ENCODE data around the gene SLC8A1. TPM values are rescaled to one million over a fixed set of nuclear protein-coding genes. Genes with fewer than 3 reads are reported as not detected.

Gene SLC8A1
- total RNA-seq, 2 donors from 2014 or later, result 4.7 to 6.3 TPM

DNA sequence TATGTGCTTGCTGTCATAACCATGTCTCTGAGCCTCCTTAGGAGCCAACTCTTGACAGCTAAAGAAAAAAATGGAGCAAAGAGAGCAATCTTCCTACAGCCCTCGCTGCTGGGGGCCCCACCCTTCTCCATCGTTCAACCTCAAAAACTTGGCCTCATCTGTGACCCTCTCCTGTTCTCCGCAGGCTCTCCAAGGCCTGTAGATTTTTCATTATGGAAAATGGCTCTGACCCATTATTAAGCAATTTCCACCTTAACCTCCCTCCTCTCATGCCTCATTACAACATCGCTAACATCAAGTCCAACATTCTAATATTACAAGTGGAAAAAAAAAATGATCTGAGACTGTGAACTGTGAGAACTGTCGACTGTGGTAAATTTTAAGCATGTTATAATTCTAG lies 98.7 kb downstream of the SLC8A1 start:
- Mint-ChIP-seq H3K4me1 (no peaks in the 10 kb centered on the region), H3K27ac (no peak overlapping the region), H3K27me3 (ENCODE audit: insufficient read depth) (no peaks in the 10 kb centered on the region), H3K9me3 (no peaks in the 10 kb centered on the region), H3K36me3 (ENCODE audit: low read depth) (no peaks in the 10 kb centered on the region), H3K4me3 (no peak overlapping the region)
- H3K27ac ChIP-seq (ENCODE audit: low read depth, low read length), result no peak overlapping the region
- no peak overlapping the region for H3K4me3 ChIP-seq (ENCODE audit: low read length)
- WGBS, 2 experiments (ENCODE audit: insufficient coverage in 1 of 2, insufficient read length in 1 of 2), result 67 to 89% methylated on average over 1 to 4 of the region's 5 CpGs
- DNase-seq, result no peak
- no peaks in the 10 kb centered on the region for H3K27me3 ChIP-seq (ENCODE audit: control insufficient read depth, insufficient read depth, low read length, poor library complexity, severe bottlenecking)
- peaks cover 5% of the 10 kb centered on the region for H3K4me1 ChIP-seq (ENCODE audit: control insufficient read depth, insufficient read depth, low read length)
- TF ChIP-seq, protein P1, sequence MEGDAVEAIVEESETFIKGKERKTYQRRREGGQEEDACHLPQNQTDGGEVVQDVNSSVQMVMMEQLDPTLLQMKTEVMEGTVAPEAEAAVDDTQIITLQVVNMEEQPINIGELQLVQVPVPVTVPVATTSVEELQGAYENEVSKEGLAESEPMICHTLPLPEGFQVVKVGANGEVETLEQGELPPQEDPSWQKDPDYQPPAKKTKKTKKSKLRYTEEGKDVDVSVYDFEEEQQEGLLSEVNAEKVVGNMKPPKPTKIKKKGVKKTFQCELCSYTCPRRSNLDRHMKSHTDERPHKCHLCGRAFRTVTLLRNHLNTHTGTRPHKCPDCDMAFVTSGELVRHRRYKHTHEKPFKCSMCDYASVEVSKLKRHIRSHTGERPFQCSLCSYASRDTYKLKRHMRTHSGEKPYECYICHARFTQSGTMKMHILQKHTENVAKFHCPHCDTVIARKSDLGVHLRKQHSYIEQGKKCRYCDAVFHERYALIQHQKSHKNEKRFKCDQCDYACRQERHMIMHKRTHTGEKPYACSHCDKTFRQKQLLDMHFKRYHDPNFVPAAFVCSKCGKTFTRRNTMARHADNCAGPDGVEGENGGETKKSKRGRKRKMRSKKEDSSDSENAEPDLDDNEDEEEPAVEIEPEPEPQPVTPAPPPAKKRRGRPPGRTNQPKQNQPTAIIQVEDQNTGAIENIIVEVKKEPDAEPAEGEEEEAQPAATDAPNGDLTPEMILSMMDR (conservative IDR thresholded peaks at IDR 0.05), result no peak
- H3K9ac ChIP-seq (ENCODE audit: extremely low read depth, low read length, poor library complexity, severe bottlenecking), result no peak overlapping the region
- H3K36me3 ChIP-seq (ENCODE audit: control insufficient read depth, insufficient read depth, low read length), result no peaks in the 10 kb centered on the region
- H3K9me3 ChIP-seq (ENCODE audit: control insufficient read depth, low read length), result no peaks in the 10 kb centered on the region

DNA sequence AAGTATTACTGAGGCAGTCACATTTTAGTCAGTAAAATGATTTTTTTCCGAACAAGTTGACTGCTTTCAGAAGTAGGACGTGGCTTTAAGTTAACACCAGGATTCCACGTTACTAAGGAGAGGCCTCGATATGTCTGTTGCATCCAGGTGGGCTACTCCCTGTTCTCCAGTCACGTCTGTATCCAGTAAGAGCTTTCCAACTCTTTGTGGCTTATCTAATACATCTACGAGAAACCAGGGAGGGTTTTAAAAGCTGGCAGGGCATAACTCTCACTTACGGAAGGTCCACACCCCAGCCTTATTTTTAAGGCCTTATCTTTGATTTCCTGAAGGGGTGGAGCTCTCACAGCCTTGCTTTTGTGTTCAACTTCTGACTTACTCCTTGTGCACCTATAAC lies 99.2 kb downstream of the SLC8A1 start:
- no peak overlapping the region for H3K4me3 Mint-ChIP-seq
- no peaks in the 10 kb centered on the region for H3K4me1 Mint-ChIP-seq
- no peaks in the 10 kb centered on the region for H3K36me3 Mint-ChIP-seq (ENCODE audit: low read depth)
- DNase-seq, result no peak
- H3K9ac ChIP-seq (ENCODE audit: extremely low read depth, low read length, poor library complexity, severe bottlenecking), result no peak overlapping the region
- H3K27ac Mint-ChIP-seq, result no peak overlapping the region
- no peaks in the 10 kb centered on the region for H3K9me3 ChIP-seq (ENCODE audit: control insufficient read depth, low read length)
- H3K27ac ChIP-seq (ENCODE audit: low read depth, low read length), result no peak overlapping the region
- no peaks in the 10 kb centered on the region for H3K9me3 Mint-ChIP-seq
- 91 to 96% methylated on average over 5 to 7 of the region's 7 CpGs for WGBS, 2 experiments (ENCODE audit: insufficient coverage in 1 of 2, insufficient read length in 1 of 2)
- H3K4me1 ChIP-seq (ENCODE audit: control insufficient read depth, insufficient read depth, low read length), result peaks cover 5% of the 10 kb centered on the region
- no peaks in the 10 kb centered on the region for H3K36me3 ChIP-seq (ENCODE audit: control insufficient read depth, insufficient read depth, low read length)
- TF ChIP-seq, protein P1 (conservative IDR thresholded peaks at IDR 0.05), result no peak
- no peak overlapping the region for H3K4me3 ChIP-seq (ENCODE audit: low read length)
- H3K27me3 ChIP-seq (ENCODE audit: control insufficient read depth, insufficient read depth, low read length, poor library complexity, severe bottlenecking), result no peaks in the 10 kb centered on the region
- H3K27me3 Mint-ChIP-seq (ENCODE audit: insufficient read depth), result no peaks in the 10 kb centered on the region

DNA sequence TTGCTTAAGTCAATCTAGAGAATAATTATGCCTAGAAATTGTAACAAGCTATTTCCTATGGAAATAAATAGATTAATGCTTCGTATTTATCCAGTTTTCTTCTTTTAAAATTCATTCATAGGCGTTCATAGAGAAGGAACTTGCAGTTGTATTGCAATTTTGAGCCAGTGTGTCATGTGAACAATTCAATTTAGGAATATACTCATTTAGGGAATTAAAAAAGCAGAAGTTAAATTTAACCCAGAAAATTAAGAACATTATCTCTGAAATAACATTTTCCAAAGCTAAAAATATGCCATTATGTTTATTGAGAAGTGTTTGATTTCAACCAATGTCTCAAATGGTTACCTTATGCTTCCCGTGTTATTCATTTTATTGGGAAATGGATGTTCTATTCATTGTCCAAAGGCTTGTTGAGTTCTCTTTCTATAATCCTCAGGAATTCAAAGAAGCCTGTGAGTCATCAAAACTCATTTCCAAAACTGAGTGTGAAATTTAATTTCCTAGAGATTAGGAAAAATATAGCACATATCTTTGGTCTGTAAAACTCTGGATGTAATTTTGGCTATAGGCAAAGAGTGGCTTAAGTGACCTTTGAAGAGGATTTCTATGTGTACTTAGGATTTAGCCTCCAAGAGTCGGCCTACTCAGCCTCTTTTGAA lies 99.7 kb downstream of the SLC8A1 start:
- Mint-ChIP-seq H3K9me3 (no peaks in the 10 kb centered on the region), H3K4me3 (no peak overlapping the region), H3K36me3 (ENCODE audit: low read depth) (no peaks in the 10 kb centered on the region), H3K27ac (no peak overlapping the region), H3K27me3 (ENCODE audit: insufficient read depth) (no peaks in the 10 kb centered on the region), H3K4me1 (no peaks in the 10 kb centered on the region)
- Histone ChIP-seq H3K27me3 (ENCODE audit: control insufficient read depth, insufficient read depth, low read length, poor library complexity, severe bottlenecking) (no peaks in the 10 kb centered on the region), H3K4me3 (ENCODE audit: low read length) (no peak overlapping the region), H3K9ac (ENCODE audit: extremely low read depth, low read length, poor library complexity, severe bottlenecking) (no peak overlapping the region), H3K9me3 (ENCODE audit: control insufficient read depth, low read length) (no peaks in the 10 kb centered on the region), H3K27ac (ENCODE audit: low read depth, low read length) (no peak overlapping the region), H3K4me1 (ENCODE audit: control insufficient read depth, insufficient read depth, low read length) (peaks cover 5% of the 10 kb centered on the region), H3K36me3 (ENCODE audit: control insufficient read depth, insufficient read depth, low read length) (no peaks in the 10 kb centered on the region)
- 88 to 100% methylated on average over 1 to 4 of the region's 4 CpGs for WGBS, 2 experiments (ENCODE audit: insufficient coverage in 1 of 2, insufficient read length in 1 of 2)
- no peak for DNase-seq
- TF ChIP-seq, protein P1 (conservative IDR thresholded peaks at IDR 0.05), result no peak
